IPS-15b (cell line): ENCODE measurements around the gene CSF1R.

Source experiments
- H3K27me3 ChIP-seq: one replicate; pipeline ENCODE4 v1.6.1; 2013; ENCODE audit warnings: low read length; ENCODE audit not compliant: control insufficient read depth, insufficient read depth
- H3K36me3 ChIP-seq: one replicate; pipeline ENCODE4 v1.6.1; 2013; ENCODE audit warnings: low read length; ENCODE audit not compliant: control insufficient read depth, insufficient read depth
- H3K4me1 ChIP-seq: one replicate; pipeline ENCODE4 v1.6.1; 2013; ENCODE audit warnings: mild to moderate bottlenecking, low read length; ENCODE audit not compliant: control insufficient read depth, insufficient read depth
- H3K4me3 ChIP-seq: one replicate; pipeline ENCODE4 v1.5.1; 2013; ENCODE audit warnings: low read depth, low read length
- H3K9ac ChIP-seq: one replicate; pipeline ENCODE4 v1.6.1; 2013; ENCODE audit warnings: low read depth, mild to moderate bottlenecking, low read length
- H3K9me3 ChIP-seq: one replicate; pipeline ENCODE4 v1.6.1; 2013; ENCODE audit warnings: mild to moderate bottlenecking, low read length; ENCODE audit not compliant: control insufficient read depth, insufficient read depth

Gene CSF1R

DNA sequence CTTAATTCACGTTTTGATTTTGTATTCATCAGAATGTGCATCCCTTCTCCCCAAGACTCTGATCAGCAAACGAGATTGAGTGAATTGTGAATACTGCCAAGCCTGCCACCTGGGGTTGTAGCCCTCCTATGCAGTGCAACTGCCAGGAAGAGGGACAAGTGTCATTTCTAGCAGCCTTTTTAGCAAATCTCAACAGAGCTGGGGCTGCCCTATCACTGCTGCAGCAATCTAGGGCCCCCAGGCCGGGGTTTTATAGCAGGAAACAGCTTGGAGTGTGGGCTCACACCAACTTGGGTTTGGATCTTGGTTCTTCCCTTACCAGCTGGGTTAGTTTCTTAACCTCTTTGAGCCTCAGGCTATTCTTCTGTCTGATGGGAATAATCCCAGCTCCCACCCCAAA lies 4.0 kb downstream of the CSF1R start:
- Histone ChIP-seq H3K27me3 (peaks cover 2% of the 10 kb centered on the region), H3K4me1 (no peaks in the 10 kb centered on the region), H3K9ac (no peak overlapping the region)

DNA sequence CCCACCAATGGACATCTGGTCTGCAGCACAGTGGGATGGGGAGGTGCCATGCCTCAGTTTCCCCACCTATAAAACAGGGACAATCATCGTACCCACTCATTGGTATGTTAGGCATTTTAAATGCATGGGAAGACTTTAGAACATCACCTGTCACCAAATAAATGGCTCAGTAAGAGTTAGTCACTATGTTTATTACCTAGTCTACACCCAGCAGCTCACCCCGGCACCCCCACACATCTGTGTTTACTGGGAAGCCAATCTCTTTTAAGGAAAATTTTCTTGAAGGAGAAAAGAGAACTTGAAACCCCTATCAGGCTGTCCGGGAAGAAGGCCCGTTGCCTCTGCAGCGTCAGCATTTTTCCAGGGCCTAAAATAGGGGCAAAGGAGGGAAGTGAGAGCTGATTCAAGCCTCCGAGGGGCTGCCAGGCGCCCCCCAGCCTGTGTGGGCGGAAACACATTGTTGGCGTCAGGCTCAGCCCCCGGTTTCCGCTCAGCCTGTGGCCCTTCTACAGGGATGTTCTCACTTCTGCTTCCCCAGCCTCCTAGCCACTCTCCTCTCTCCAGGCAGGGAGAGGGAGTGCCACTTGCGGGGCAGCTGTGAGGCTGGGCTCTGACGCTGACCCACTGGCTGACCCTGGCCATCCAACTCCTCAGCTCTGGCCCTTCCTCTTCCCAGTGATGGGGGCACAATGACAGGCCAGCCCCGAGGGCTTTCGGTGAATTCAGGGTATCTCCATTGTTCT lies 4.6 kb downstream of the CSF1R start:
- no peak overlapping the region for H3K4me3 ChIP-seq
- H3K9me3 ChIP-seq: no peaks in the 10 kb centered on the region
- H3K36me3 ChIP-seq: no peaks in the 10 kb centered on the region
- no peaks in the 10 kb centered on the region for H3K4me1 ChIP-seq
- H3K27me3 ChIP-seq: peaks cover 2% of the 10 kb centered on the region
- H3K9ac ChIP-seq: no peak overlapping the region

More for the DNA sequence above, 4.0 kb downstream of the CSF1R start:
- Histone ChIP-seq H3K4me3 (no peak overlapping the region), H3K9me3 (no peaks in the 10 kb centered on the region), H3K36me3 (no peaks in the 10 kb centered on the region)

DNA sequence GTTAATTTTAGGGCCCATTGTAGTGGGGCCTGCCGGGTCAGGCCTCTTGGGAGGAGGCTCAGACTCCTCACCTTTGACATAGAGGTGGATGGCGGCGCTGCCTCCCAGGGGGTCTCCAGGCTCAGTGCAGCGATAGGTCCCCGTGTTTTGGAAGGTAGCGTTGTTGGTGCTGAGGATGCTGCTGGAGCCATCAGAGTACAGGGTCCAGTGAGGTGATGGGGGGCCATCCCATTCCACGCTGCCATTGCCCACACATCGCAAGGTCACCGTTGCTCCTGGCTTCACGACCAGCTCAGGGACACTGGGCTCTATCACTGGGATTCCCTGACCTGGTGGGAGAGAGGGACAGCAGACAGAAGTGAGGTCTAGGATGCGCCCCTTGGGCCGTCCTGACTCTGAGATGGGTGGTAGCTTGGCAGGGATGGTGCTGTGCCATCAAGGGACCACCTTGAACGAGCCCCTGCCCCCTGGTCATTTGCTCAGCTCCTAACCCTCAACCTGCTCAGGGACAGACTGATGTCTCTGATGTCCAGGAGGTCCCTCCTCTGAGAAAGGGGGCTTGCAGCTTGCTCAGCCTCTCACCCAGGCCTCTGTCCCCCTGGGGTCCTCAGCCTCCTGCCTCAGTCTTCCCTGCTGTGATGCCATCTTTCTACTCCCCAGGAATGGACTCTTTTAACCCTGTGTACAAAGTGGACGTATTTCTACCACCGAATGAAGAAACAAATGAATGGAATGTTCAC lies 5.5 kb downstream of the CSF1R start:
- H3K9ac ChIP-seq: no peak overlapping the region
- no peak overlapping the region for H3K4me3 ChIP-seq
- H3K36me3 ChIP-seq: no peaks in the 10 kb centered on the region
- no peaks in the 10 kb centered on the region for H3K9me3 ChIP-seq
- peaks cover 2% of the 10 kb centered on the region for H3K27me3 ChIP-seq
- H3K4me1 ChIP-seq: no peaks in the 10 kb centered on the region

DNA sequence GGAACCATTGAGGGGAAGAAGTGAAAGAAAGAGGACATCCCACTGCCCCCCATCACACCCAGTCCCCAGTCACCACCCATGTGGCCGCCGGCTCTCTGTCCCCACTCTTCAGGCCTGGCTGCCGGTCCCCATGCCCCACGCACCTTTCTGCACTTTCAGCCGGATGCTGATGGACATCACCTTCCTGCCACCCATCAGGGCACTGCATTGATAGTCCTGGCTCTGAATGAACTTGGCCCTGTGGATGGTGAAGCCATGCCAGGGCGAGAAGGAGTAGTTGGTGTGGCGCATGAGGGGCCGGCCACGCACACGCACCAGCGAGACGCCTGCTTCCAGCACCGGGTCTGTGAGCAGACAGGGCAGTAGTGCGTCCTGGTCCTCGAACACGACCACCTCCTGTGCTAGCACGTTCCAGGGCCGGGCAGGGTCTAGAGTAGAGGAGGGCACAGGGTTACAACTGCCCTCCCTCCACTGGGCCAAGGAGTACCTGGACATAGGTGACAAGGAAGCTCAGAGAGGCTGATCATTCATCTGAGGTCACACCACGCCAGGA lies 6.4 kb downstream of the CSF1R start:
- Histone ChIP-seq H3K9me3 (no peaks in the 10 kb centered on the region), H3K9ac (no peak overlapping the region), H3K27me3 (no peaks in the 10 kb centered on the region), H3K36me3 (no peaks in the 10 kb centered on the region), H3K4me3 (no peak overlapping the region), H3K4me1 (no peaks in the 10 kb centered on the region)

DNA sequence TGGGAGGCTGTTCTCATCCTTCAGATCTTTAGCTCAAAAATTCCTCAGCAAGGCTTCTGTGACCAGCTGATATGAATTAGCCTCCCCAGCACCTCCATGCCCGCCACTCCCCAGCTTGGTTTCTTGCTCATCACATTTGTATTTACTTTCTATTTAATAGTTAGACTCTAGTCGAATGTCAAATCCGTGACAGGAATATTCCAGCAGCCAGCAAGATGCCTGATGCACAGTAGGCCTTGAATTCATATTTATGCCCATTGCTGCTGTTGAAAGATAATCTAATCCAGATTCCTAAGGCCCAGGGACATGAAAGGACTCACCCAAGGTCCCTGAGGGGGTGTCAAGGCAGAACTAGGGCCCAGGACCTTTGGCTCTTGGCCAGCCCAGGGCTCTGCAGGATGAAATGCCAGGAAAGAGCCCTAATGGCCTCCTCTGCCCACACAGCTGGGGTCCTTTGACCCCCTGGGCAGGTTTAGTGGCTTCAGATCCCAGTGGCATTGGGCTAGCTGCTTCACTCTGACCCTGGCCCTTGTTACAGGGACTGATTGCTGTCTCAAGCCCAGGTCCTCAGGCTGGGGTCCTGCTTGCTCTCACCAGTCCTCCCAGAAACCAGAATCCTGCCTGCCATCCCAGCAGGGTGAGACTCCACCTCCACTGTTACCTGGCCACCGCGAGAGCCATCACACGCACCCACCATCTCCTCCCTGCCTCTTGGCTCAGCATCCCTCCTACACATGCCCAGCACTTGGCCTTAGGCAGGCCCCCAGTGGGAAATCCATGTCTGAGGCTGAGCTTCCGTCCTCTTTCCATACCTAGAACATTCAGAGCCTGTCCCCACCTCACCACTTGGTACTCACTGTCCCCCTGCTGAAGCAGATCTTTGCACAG lies 7.3 kb downstream of the CSF1R start:
- H3K4me3 ChIP-seq: no peak overlapping the region

DNA sequence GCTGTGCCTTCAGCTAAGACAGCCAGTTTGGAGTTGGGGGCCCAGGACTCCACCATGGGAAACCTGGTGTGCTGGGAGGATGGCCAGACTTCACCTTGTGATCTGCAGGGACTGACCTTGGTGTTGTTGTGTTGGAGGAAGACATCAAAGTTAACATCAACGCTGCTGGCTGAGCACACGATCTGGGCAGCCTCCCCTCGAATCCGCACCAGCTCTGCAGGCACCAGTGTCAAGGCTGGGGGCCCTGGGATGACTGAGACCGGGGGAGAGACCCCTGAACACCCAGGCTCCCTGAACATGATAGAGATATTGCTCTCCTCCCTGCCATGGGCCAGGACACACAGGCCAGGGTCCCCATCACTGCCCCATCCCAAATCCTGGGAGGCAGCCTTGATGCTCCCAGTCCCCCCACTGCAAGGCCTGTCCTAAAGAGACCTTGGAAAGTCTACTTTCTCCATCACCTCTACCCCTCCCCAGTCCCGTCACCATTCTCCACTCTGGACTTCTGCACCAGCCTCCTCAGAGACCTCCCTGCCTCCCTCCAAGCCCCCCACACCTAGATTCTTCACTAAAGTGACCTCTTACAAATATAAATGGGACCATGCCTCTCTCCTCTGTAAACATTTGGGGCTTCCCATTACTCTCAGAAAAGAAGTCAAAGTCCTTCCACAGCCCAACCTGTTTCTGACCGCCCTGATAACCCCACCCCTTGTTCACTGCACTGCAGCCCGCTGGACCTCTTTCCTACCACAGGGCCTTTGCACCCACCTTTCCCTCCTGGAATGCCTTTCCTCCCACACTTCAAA lies 8.2 kb downstream of the CSF1R start:
- no peaks in the 10 kb centered on the region for H3K9me3 ChIP-seq
- no peaks in the 10 kb centered on the region for H3K27me3 ChIP-seq
- H3K4me3 ChIP-seq: no peak overlapping the region
- H3K36me3 ChIP-seq: no peaks in the 10 kb centered on the region
- no peak overlapping the region for H3K9ac ChIP-seq
- no peaks in the 10 kb centered on the region for H3K4me1 ChIP-seq

More for the DNA sequence above, 7.3 kb downstream of the CSF1R start:
- no peaks in the 10 kb centered on the region for H3K9me3 ChIP-seq
- no peak overlapping the region for H3K9ac ChIP-seq
- no peaks in the 10 kb centered on the region for H3K4me1 ChIP-seq
- H3K36me3 ChIP-seq: no peaks in the 10 kb centered on the region
- no peaks in the 10 kb centered on the region for H3K27me3 ChIP-seq

DNA sequence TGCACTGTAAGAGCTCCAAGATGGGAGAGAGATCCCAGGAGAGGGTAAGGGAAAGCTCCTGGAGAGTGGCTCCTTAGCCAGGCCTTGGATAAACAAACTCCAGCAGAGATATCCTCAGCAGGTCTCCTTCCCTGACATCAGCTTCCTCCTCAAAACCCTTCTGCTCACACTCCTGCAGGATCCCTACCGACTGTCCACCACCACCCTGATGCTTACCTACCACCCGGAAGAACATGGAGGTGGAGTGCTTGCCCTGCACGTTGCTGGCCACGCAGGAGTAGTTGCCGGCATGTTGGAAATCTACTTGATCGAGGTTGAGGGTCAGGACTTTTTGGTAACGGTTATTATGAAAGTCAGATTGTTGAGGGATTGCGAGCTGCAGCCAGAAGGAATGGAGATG lies 9.3 kb downstream of the CSF1R start:
- H3K27me3 ChIP-seq: no peaks in the 10 kb centered on the region
- no peaks in the 10 kb centered on the region for H3K4me1 ChIP-seq
- no peak overlapping the region for H3K9ac ChIP-seq
- no peaks in the 10 kb centered on the region for H3K36me3 ChIP-seq
- no peak overlapping the region for H3K4me3 ChIP-seq
- H3K9me3 ChIP-seq: no peaks in the 10 kb centered on the region

DNA sequence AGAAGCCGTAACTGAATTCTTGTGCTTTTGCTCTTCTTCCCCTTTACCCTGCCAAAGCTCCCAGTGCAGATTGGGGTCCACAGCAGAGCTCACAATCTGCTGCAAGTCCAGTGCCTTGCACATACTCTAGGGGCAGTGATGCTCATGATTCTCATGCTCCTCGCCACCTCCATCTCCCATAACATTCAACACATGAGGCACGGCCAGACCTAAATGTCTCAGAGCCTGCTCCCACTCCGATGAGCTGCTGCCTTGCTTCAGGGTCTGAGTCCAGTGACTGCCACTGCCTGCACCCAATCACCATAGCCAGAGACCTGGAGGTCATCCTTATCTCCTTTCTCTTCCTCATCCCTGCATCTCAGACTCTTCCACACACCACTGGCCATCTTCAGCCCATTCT lies 10.5 kb downstream of the CSF1R start:
- Histone ChIP-seq H3K4me3 (no peak overlapping the region), H3K36me3 (no peaks in the 10 kb centered on the region), H3K27me3 (no peaks in the 10 kb centered on the region)

DNA sequence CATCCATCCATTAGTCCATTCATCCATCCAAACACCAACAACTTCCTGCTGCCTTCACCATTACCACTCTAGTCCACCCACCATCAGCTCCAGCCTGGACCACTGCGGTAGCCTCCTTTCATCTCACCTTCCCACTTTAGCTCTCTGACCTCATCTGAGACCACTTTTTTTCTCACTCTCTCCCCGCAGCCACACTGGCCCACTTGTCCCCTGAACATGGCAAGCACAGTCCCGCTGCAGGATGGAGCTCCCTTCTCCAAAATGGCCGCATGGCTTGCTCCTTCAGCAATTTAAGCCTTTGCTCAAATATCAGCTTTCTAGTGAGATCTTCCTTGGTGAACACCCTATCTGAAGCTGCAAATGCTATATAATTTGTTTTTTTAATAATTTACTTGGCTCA lies 11.1 kb downstream of the CSF1R start:
- Histone ChIP-seq H3K4me3 (no peak overlapping the region), H3K4me1 (no peaks in the 10 kb centered on the region), H3K27me3 (no peaks in the 10 kb centered on the region), H3K9ac (no peak overlapping the region), H3K36me3 (no peaks in the 10 kb centered on the region), H3K9me3 (no peaks in the 10 kb centered on the region)

More for the DNA sequence above, 10.5 kb downstream of the CSF1R start:
- H3K4me1 ChIP-seq: no peaks in the 10 kb centered on the region
- no peaks in the 10 kb centered on the region for H3K9me3 ChIP-seq
- H3K9ac ChIP-seq: no peak overlapping the region

DNA sequence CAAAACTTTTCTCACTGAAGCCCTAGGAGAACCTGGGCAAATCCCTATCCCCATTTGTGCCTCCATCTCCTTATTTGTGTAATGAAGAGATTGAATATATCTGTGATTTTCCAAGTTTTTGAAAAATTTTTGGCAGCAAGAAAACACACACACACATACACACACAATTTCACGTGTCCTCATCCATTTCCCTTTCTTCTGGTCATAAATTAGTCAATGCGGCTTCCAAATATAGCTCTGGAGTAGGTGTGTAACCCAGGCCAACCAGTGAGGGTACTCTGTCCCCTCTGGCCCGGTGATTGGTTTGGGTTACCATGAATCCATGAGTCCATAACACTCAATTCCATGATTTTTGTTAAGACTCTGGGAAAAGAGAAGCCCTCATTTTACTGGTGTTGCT lies 12.7 kb downstream of the CSF1R start:
- Histone ChIP-seq H3K9ac (no peak overlapping the region), H3K27me3 (no peaks in the 10 kb centered on the region), H3K9me3 (no peaks in the 10 kb centered on the region), H3K4me3 (no peak overlapping the region), H3K36me3 (no peaks in the 10 kb centered on the region), H3K4me1 (peaks cover 7% of the 10 kb centered on the region)
